ENCODE results near the gene AP5S1. TPM values are rescaled to one million over a fixed set of nuclear protein-coding genes. Genes with fewer than 3 reads are reported as not detected.

The AP5S1 gene
- total and polyA plus RNA-seq, 2 of the 13 experiments (the other 11 are each of a cell fraction or from before 2014, with no cell fraction given), result 7.9 to 23.2 TPM

GRCh38 chr20:3811467-3812258 is 8.7 kb upstream of the AP5S1 start (continued):
- TF ChIP-seq ZNF704 (CRISPR knock-in tag; IDR thresholded peaks at IDR 0.05; ENCODE audit: borderline replicate concordance) (0 out of 2 replicates have a peak, but pooled peaks have one; percentile 65), ZBTB46 (CRISPR knock-in tag; IDR thresholded peaks at IDR 0.05; ENCODE audit: borderline replicate concordance) (no peak), ZNF431 (CRISPR knock-in tag; IDR thresholded peaks at IDR 0.05; ENCODE audit: borderline replicate concordance, low read depth) (peak; percentile 96), ZNF792 (CRISPR knock-in tag; IDR thresholded peaks at IDR 0.05) (peak; percentile 98), JUND (CRISPR knock-in tag; IDR thresholded peaks at IDR 0.05) (peak; percentile 96), ZNF280D (CRISPR knock-in tag; IDR thresholded peaks at IDR 0.05) (peak; percentile 94), ZBTB1 (CRISPR knock-in tag; IDR thresholded peaks at IDR 0.05; ENCODE audit: borderline replicate concordance) (no peak; the same call in 1 of the 2 replicates), GPN1 (CRISPR knock-in tag; IDR thresholded peaks at IDR 0.05; ENCODE audit: borderline replicate concordance) (no peak), NFRKB (IDR thresholded peaks at IDR 0.05) (no peak), HES4 (CRISPR knock-in tag; IDR thresholded peaks at IDR 0.05; ENCODE audit: borderline replicate concordance) (peak; percentile 91; the same call in 1 of the 2 replicates), E2F5 (CRISPR knock-in tag; conservative IDR thresholded peaks at IDR 0.05) (peak; percentile 63; the same call in 1 of the 2 replicates), ZBTB8A (CRISPR knock-in tag; IDR thresholded peaks at IDR 0.05; ENCODE audit: borderline replicate concordance, low read depth) (peak; percentile 61; the same call in 1 of the 2 replicates), TAF1 (CRISPR knock-in tag; IDR thresholded peaks at IDR 0.05) (peak; percentile 55), NFYB (CRISPR knock-in tag; IDR thresholded peaks at IDR 0.05) (peak; percentile 55; the same call in 1 of the 2 replicates), SRSF9 (IDR thresholded peaks at IDR 0.05; ENCODE audit: borderline replicate concordance, insufficient read depth, low read depth, low read length, poor library complexity, severe bottlenecking) (no peak), HOXD1 (CRISPR knock-in tag; IDR thresholded peaks at IDR 0.05) (peak; percentile 96), JDP2 (CRISPR knock-in tag; IDR thresholded peaks at IDR 0.05; ENCODE audit: borderline replicate concordance) (peak; percentile 67; the same call in 1 of the 2 replicates), JUNB (CRISPR knock-in tag; IDR thresholded peaks at IDR 0.05; ENCODE audit: borderline replicate concordance) (peak; percentile 92), ZNF839 (CRISPR knock-in tag; IDR thresholded peaks at IDR 0.05; ENCODE audit: borderline replicate concordance) (peak; percentile 88; the same call in 1 of the 2 replicates), ARNT2 (CRISPR knock-in tag; IDR thresholded peaks at IDR 0.05; ENCODE audit: low read depth) (peak; percentile 98)

Data from HepG2 (cell line).